ENCODE measurements around the gene NECAB2. TPM values are rescaled to one million over a fixed set of nuclear protein-coding genes. Genes with fewer than 3 reads are reported as not detected.
"Not testable (repeated sequence)": the region's sequence is repeated elsewhere in the genome, so short reads cannot be mapped to it uniquely, and the experiment has no call there.

The NECAB2 gene
- polyA plus RNA-seq, 1 donor from 2014 or later: 12.5 TPM

DNA sequence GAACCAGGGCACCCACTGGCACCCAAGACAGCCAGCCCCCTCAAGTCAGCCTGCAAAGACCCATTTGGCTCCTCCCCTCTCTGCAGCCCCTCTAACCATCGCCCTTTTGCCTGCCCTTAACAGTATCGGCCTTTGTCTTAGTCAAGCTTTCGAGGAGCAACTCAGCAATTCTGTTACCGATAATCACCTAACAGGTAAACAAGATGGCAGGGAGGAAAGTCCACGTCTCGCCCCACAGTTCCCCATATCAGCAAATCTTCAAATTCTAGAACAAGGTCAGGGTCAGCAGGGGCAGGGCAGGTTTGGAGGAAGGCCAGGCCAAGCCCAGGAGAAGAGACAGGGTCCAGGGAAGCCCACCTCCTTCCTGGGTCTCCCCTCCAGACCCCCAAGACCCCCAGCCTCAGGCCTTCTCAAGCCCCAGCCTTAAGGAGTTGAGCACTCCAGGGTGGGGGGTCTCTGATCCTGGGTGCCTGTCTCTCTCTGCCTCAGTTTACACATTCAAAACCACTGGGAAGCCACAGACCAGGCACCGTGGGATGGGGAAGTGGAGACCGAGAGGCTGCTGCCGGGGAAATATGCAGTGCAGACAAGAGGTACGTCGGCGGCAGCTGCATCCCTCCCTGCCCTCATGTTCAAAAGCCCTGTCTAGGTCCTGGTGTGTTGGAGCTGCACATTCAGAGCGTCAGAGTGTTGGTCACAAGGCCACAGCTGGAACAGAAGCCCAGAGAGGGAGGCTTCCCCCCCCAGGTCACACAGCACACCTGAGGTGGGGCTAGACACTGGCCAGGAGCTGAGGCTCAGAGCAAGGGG, 18.9 kb upstream of the NECAB2 start:
- Histone ChIP-seq H3K79me2 (replicated peaks; ENCODE audit: insufficient read depth, low read length) (no peaks in the 10 kb centered on the region), H4K20me1 (ENCODE audit: insufficient read depth) (no peaks in the 10 kb centered on the region), H3K36me3 (ENCODE audit: insufficient read depth, low read length) (no peaks in the 10 kb centered on the region), H3K4me3 (ENCODE audit: low read length) (no peak overlapping the region), H3K4me2 (ENCODE audit: low read length) (no peak overlapping the region), H3K9ac (ENCODE audit: low read length) (no peak overlapping the region), H3K27ac (ENCODE audit: low read length) (no peak overlapping the region), H2AFZ (ENCODE audit: low read depth, low read length) (no peak overlapping the region), H3K27me3 (ENCODE audit: insufficient read depth, low read depth, low read length) (no peaks in the 10 kb centered on the region), H3F3A (ENCODE audit: insufficient read depth, low read length, poor library complexity, severe bottlenecking) (no peaks in the 10 kb centered on the region), H3K9me3 (ENCODE audit: low read length) (no peaks in the 10 kb centered on the region), H3K9me2 (ENCODE audit: insufficient read depth, low read length) (no peaks in the 10 kb centered on the region)
- TF ChIP-seq POLR2AphosphoS5 (IDR thresholded peaks at IDR 0.05): no peak

DNA sequence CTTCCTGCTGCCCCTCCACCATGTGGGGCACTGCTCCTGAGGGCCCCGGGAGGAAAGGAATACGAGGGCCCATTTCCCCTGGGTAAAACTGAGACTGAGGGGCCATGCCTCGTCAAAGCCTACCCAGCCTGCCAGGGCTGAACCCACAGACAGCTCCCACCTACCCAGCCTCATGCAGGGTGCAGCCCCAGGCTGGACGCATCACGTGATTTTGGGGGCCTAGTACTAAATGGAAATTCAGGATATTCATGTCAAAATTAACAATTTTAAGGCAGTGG, 18.4 kb upstream of the NECAB2 start:
- TF ChIP-seq, protein P1, sequence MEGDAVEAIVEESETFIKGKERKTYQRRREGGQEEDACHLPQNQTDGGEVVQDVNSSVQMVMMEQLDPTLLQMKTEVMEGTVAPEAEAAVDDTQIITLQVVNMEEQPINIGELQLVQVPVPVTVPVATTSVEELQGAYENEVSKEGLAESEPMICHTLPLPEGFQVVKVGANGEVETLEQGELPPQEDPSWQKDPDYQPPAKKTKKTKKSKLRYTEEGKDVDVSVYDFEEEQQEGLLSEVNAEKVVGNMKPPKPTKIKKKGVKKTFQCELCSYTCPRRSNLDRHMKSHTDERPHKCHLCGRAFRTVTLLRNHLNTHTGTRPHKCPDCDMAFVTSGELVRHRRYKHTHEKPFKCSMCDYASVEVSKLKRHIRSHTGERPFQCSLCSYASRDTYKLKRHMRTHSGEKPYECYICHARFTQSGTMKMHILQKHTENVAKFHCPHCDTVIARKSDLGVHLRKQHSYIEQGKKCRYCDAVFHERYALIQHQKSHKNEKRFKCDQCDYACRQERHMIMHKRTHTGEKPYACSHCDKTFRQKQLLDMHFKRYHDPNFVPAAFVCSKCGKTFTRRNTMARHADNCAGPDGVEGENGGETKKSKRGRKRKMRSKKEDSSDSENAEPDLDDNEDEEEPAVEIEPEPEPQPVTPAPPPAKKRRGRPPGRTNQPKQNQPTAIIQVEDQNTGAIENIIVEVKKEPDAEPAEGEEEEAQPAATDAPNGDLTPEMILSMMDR (IDR thresholded peaks at IDR 0.05; ENCODE audit: poor library complexity, severe bottlenecking): no peak
- TF ChIP-seq EZH2 (IDR thresholded peaks at IDR 0.05; ENCODE audit: borderline replicate concordance, insufficient read depth, low read length, poor library complexity, severe bottlenecking) (no peak), SMC3 (conservative IDR thresholded peaks at IDR 0.05; ENCODE audit: poor library complexity) (no peak), MXI1 (conservative IDR thresholded peaks at IDR 0.05; ENCODE audit: poor library complexity, severe bottlenecking) (no peak), EP300 (conservative IDR thresholded peaks at IDR 0.05; ENCODE audit: poor library complexity, severe bottlenecking) (no peak), RAD21 (conservative IDR thresholded peaks at IDR 0.05) (no peak), TAF1 (IDR thresholded peaks at IDR 0.05; ENCODE audit: low read depth) (no peak), POLR2AphosphoS5 (IDR thresholded peaks at IDR 0.05) (no peak)
- TF ChIP-seq, protein P2, sequence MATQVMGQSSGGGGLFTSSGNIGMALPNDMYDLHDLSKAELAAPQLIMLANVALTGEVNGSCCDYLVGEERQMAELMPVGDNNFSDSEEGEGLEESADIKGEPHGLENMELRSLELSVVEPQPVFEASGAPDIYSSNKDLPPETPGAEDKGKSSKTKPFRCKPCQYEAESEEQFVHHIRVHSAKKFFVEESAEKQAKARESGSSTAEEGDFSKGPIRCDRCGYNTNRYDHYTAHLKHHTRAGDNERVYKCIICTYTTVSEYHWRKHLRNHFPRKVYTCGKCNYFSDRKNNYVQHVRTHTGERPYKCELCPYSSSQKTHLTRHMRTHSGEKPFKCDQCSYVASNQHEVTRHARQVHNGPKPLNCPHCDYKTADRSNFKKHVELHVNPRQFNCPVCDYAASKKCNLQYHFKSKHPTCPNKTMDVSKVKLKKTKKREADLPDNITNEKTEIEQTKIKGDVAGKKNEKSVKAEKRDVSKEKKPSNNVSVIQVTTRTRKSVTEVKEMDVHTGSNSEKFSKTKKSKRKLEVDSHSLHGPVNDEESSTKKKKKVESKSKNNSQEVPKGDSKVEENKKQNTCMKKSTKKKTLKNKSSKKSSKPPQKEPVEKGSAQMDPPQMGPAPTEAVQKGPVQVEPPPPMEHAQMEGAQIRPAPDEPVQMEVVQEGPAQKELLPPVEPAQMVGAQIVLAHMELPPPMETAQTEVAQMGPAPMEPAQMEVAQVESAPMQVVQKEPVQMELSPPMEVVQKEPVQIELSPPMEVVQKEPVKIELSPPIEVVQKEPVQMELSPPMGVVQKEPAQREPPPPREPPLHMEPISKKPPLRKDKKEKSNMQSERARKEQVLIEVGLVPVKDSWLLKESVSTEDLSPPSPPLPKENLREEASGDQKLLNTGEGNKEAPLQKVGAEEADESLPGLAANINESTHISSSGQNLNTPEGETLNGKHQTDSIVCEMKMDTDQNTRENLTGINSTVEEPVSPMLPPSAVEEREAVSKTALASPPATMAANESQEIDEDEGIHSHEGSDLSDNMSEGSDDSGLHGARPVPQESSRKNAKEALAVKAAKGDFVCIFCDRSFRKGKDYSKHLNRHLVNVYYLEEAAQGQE (IDR thresholded peaks at IDR 0.05; ENCODE audit: borderline replicate concordance): no peak
- no peaks in the 10 kb centered on the region for H3K79me2 ChIP-seq (replicated peaks; ENCODE audit: insufficient read depth, low read length)

DNA sequence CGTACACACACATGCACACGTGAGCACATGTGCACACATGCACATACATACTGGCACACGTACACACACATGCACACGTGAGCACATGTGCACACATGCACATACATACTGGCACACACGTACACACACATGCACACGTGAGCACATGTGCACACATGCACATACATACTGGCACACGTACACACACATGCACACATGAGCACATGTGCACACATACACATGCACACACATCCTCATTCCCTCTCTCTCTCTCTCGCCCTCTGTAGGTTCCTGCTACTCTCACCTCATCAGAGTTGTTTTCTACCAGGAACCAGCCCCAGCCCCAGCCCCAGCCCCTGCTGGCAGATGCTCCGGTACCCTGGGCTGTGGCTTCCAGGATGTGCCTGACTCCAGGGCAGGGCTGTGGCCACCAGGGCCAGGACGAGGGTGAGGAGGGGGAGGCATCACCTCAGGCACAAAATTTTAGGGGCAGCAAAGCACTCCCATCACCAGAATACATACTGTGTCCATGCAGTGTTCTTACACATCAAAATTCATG, 17.1 kb upstream of the NECAB2 start:
- H3K4me3 ChIP-seq (ENCODE audit: low read length); H3K9ac ChIP-seq (ENCODE audit: low read length); H3K36me3 ChIP-seq (ENCODE audit: insufficient read depth, low read length); H3K27me3 ChIP-seq (ENCODE audit: insufficient read depth, low read depth, low read length); H3K27ac ChIP-seq (ENCODE audit: low read length); H3K79me2 ChIP-seq (replicated peaks; ENCODE audit: insufficient read depth, low read length); H3F3A ChIP-seq (ENCODE audit: insufficient read depth, low read length, poor library complexity, severe bottlenecking); H3K4me2 ChIP-seq (ENCODE audit: low read length); H4K20me1 ChIP-seq (ENCODE audit: insufficient read depth); H2AFZ ChIP-seq (ENCODE audit: low read depth, low read length); H3K9me2 ChIP-seq (ENCODE audit: insufficient read depth, low read length); H3K9me3 ChIP-seq (ENCODE audit: low read length): not testable (repeated sequence)

More for the DNA sequence above, 18.4 kb upstream of the NECAB2 start:
- H3K9me3 ChIP-seq (ENCODE audit: low read length): no peaks in the 10 kb centered on the region
- H3K9ac ChIP-seq (ENCODE audit: low read length): no peak overlapping the region
- no peaks in the 10 kb centered on the region for H4K20me1 ChIP-seq (ENCODE audit: insufficient read depth)
- H3F3A ChIP-seq (ENCODE audit: insufficient read depth, low read length, poor library complexity, severe bottlenecking): no peaks in the 10 kb centered on the region
- no peaks in the 10 kb centered on the region for H3K36me3 ChIP-seq (ENCODE audit: insufficient read depth, low read length)
- H3K4me3 ChIP-seq (ENCODE audit: low read length): no peak overlapping the region
- H3K4me2 ChIP-seq (ENCODE audit: low read length): no peak overlapping the region
- no peak overlapping the region for H2AFZ ChIP-seq (ENCODE audit: low read depth, low read length)
- no peaks in the 10 kb centered on the region for H3K27me3 ChIP-seq (ENCODE audit: insufficient read depth, low read depth, low read length)
- H3K9me2 ChIP-seq (ENCODE audit: insufficient read depth, low read length): no peaks in the 10 kb centered on the region
- H3K27ac ChIP-seq (ENCODE audit: low read length): no peak overlapping the region

All from neural cell (in vitro differentiated cells).